Lower lobe of right lung (tissue), 2 donors: Measurements from ENCODE around the gene ALPG. TPM values are rescaled to one million over a fixed set of nuclear protein-coding genes. Genes with fewer than 3 reads are reported as not detected.

ENCODE experiments used
- ATAC-seq, 2 donors: fragments of 200-7000 bp; cut with Tn5 transposase; one replicate each; pipeline ENCODE4 v1.9.1; 2020 to 2022; ENCODE audit warnings: mild to moderate bottlenecking in 2 of 2, moderate library complexity in 2 of 2
- DNase-seq: peaks from one replicate; pipeline ENCODE4 v3.0.0-alpha.2; 2020
- H3K27ac ChIP-seq: fragments of 200-600 bp; one replicate; pipeline ENCODE4 v1.8.0; 2022
- H3K27me3 ChIP-seq: fragments of 200-600 bp; one replicate; pipeline ENCODE4 v1.8.0; 2022; ENCODE audit warnings: low read depth
- H3K36me3 ChIP-seq: fragments of 200-600 bp; one replicate; pipeline ENCODE4 v1.8.0; 2022; ENCODE audit warnings: mild to moderate bottlenecking
- H3K4me1 ChIP-seq: fragments of 200-600 bp; one replicate; pipeline ENCODE4 v1.8.0; 2022
- H3K4me3 ChIP-seq: fragments of 200-600 bp; one replicate; pipeline ENCODE4 v1.8.0; 2022; ENCODE audit warnings: mild to moderate bottlenecking
- H3K9me3 ChIP-seq: fragments of 200-600 bp; one replicate; pipeline ENCODE4 v1.8.0; 2022
- intact Hi-C: fragments of 100-400 bp; cut with DNase I; formaldehyde crosslinking; loops from one replicate; pipeline ENCODE4 v1.11.0; 2022
- total RNA-seq: library from RNA; stranded (reverse); fragmentation: NEBNext Ultra II Directional; extraction: Animal tissue kit (Norgen Biotek cat#: 25700); gene quantifications from one replicate; pipeline ENCODE4 v1.2.1, GENCODE V29; 2021
- TF ChIP-seq, protein P1 (sequence below): fragments of 200-600 bp; IDR thresholded peaks from one replicate; pipeline ENCODE4 v1.8.0; 2022; ENCODE audit warnings: antibody characterized with exemption, mild to moderate bottlenecking
- donor health status: DM: no; HTN: yes; CAD: no; lungs with severe emphysema.

Gene ALPG
- total RNA-seq, 1 donor from 2014 or later: 0.53 TPM

DNA sequence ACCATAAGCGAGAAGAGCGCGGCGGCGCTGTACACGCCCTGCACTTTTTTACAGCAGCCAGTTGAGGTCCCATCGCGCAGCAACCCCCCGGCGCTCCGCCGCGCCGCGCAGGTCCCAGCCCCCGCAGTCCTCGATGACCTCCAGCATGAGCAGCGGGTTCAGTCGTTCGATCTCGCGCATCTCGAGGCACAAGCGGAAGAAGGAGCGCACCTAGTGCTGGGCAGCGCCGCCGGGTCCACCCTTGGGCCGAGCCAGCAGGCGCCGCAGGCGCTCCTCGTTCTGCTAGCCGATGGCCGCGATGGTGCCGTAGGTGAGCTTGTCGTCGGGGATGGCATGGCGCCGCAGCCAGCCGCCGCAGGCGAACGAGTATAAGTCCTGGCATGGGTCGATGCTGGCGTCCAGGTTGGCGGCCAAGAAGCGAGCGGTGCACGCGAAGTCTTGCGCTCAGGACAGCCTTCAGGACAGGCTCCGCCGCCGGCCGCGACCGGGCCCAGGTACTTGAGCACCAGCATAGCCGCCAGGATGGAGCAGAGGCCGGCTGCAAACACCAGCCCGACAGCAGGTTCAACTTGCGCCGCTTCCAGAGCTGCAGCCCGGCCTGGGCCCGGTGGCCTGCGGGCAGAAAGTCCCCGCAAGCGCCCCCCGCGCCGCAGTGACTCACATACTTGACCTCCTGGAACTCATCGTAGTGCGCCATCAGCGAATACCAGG, 19.7 kb upstream of the ALPG start:
- peak overlapping the region; percentile 75 for H3K27ac ChIP-seq
- peak; percentile 71 to 72 for ATAC-seq

DNA sequence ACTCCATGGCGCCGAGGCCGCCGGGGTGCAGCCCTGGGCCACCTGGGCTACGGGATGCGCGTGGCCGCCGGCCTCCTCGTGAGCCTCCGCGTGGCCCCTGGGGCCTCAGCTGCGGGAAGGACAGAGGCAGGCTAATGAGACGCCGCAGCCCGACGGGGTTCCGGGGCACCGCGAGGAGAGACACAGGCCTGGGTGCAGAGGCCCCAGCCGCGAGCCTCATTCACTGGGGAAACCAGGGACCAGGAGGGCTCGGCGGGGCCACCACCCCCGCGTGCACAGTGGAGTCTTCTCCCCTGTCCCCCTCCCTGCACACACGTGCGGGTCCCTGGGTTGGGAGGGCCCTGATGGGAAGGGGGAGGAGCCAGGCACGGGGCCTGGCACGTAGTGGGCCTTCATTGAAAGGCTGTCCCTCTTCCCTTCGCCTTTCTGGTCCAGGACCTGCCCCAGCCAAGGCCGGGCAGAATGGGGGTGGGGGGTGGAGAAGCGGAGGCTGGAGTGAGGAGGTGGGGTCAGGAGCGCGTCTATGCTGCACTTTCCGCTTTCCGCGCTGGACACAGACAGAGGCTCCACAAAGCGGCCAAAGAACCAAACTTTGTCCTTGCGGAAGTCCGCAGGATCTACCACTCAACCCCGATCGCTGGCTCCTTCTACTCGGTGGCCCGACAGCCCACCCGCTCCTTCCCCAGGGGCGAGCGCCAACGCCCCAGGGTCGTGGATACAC, 19.0 kb upstream of the ALPG start:
- Histone ChIP-seq H3K27me3 (peaks cover 66% of the 10 kb centered on the region), H3K9me3 (no peaks in the 10 kb centered on the region), H3K36me3 (no peaks in the 10 kb centered on the region), H3K4me1 (peaks cover 4% of the 10 kb centered on the region), H3K27ac (peak overlapping the region; percentile 75), H3K4me3 (peak overlapping the region; percentile 39)
- peak; percentile 39 to 58 for ATAC-seq
- TF ChIP-seq, protein P1, sequence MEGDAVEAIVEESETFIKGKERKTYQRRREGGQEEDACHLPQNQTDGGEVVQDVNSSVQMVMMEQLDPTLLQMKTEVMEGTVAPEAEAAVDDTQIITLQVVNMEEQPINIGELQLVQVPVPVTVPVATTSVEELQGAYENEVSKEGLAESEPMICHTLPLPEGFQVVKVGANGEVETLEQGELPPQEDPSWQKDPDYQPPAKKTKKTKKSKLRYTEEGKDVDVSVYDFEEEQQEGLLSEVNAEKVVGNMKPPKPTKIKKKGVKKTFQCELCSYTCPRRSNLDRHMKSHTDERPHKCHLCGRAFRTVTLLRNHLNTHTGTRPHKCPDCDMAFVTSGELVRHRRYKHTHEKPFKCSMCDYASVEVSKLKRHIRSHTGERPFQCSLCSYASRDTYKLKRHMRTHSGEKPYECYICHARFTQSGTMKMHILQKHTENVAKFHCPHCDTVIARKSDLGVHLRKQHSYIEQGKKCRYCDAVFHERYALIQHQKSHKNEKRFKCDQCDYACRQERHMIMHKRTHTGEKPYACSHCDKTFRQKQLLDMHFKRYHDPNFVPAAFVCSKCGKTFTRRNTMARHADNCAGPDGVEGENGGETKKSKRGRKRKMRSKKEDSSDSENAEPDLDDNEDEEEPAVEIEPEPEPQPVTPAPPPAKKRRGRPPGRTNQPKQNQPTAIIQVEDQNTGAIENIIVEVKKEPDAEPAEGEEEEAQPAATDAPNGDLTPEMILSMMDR: no peak
- intact Hi-C loops: no loop called here
- DNase-seq: peak; percentile 58

More for the DNA sequence above, 19.7 kb upstream of the ALPG start:
- peaks cover 69% of the 10 kb centered on the region for H3K27me3 ChIP-seq
- peak overlapping the region; percentile 39 for H3K4me3 ChIP-seq
- DNase-seq: no peak
- H3K4me1 ChIP-seq: peaks cover 4% of the 10 kb centered on the region
- intact Hi-C loops: no loop called here
- no peaks in the 10 kb centered on the region for H3K36me3 ChIP-seq
- TF ChIP-seq, protein P1: no peak
- no peaks in the 10 kb centered on the region for H3K9me3 ChIP-seq

DNA sequence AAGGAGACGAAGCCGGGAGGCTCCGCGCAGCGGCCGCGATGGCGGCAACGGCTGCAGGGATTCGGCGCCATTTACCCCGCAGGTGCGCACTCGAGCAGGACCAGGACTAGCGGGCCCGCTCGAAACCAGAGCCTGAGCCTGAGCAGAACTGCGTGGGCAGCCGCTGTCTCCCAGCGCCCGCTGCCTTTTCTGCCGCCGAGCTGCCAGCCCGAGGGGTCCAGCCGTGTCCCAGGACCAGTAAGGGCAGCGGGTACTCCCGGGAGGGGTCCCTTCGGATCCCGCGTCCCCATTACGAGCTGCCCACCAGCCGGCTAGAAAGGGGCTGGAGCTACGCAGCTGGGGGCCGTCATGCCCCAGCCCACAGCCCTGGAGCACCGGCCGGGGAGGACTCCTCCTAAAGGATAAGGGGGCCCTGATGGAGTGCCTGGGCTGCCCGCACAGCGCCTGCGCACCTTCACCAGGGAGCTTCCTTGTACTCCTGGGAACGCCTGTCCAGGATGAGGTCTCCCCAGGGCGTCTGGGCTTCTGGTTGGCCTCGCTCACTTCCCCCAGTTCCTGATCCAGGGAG, 18.2 kb upstream of the ALPG start:
- ATAC-seq: peak in 1 of 2 donors; percentile 5
- Histone ChIP-seq H3K36me3 (no peaks in the 10 kb centered on the region), H3K4me1 (peaks cover 4% of the 10 kb centered on the region), H3K9me3 (no peaks in the 10 kb centered on the region), H3K27ac (peak overlapping the region; percentile 28), H3K4me3 (peak overlapping the region; percentile 39), H3K27me3 (peaks cover 66% of the 10 kb centered on the region)
- TF ChIP-seq, protein P1: no peak
- DNase-seq: no peak
- intact Hi-C loops: no loop called here

DNA sequence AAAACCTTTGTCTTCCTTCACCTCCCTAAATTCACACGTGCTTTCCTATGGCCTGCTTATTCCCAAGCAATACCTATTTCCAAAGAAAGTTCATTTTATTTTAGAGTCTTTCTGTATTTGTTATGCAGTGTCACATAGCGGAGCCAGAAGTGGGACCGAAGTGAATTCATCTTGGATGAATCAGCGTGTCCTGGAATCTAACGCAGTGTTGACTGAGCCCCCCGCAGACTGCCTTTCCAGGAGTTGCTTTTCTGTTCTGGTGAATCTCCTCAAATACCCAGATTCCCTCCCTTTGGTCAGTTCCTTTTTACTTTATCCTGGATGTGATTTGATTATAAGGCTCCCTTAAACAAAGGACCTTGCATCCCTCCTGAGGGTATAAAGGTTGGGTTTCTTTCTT, 17.3 kb upstream of the ALPG start:
- Histone ChIP-seq H3K27ac (no peak overlapping the region), H3K9me3 (no peaks in the 10 kb centered on the region), H3K4me3 (no peak overlapping the region), H3K4me1 (peaks cover 4% of the 10 kb centered on the region), H3K27me3 (peaks cover 62% of the 10 kb centered on the region), H3K36me3 (no peaks in the 10 kb centered on the region)
- intact Hi-C loops: no loop called here
- TF ChIP-seq, protein P1: no peak
- DNase-seq: no peak
- no peak for ATAC-seq

DNA sequence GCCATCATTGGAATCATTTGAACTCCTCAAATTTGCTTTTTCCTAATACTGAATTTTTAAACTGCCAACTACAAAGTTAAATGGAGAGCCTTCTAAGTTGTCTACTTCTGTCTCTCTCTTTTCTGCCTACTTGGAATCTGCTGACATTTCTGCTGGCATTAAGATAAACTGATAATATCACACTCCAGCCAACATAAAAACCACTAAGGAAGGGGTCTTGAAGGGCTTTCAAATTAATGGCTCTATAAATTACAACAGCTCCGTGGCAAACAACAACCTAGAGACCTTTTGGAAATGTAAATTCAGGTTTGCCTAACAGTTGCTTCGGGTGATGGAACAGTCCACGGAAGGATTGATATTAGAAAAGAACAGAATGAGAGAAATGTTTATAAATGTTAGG, 16.0 kb upstream of the ALPG start:
- H3K36me3 ChIP-seq: no peaks in the 10 kb centered on the region
- ATAC-seq: no peak
- peaks cover 54% of the 10 kb centered on the region for H3K27me3 ChIP-seq
- no peak overlapping the region for H3K4me3 ChIP-seq
- TF ChIP-seq, protein P1: no peak
- no peak overlapping the region for H3K27ac ChIP-seq
- H3K4me1 ChIP-seq: peaks cover 4% of the 10 kb centered on the region
- intact Hi-C loops: no loop called here
- DNase-seq: no peak
- H3K9me3 ChIP-seq: no peaks in the 10 kb centered on the region
